CD14-positive monocyte (primary cell): ENCODE measurements around the gene ATOSA. TPM values are rescaled to one million over a fixed set of nuclear protein-coding genes. Genes with fewer than 3 reads are reported as not detected.
A peak's percentile ranks its signal among the peaks of the same experiment; 100 is the strongest.

Experiments
- DNase-seq, 3 donors: peaks; one replicate each; pipeline ENCODE4 v3.0.0-alpha.2; 2011 to 2022
- H2AFZ ChIP-seq: 2 replicates; pipeline ENCODE4 v1.6.0; 2012; ENCODE audit warnings: mild to moderate bottlenecking, low read depth, low read length, inconsistent platforms; ENCODE audit not compliant: insufficient read depth, poor library complexity, severe bottlenecking
- H3K27ac ChIP-seq, 2 donors: 1 replicate in 1 of 2; 2 replicates in 1 of 2; pipeline ENCODE4 v1.5.1; 2012 to 2013; ENCODE audit warnings: low read length in 2 of 2, control low read depth in 1 of 2, inconsistent platforms in 1 of 2, low read depth in 1 of 2, mild to moderate bottlenecking in 1 of 2
- H3K27me3 ChIP-seq, 2 donors: one replicate each; pipeline versions ENCODE4 v1.6.0 to v1.6.1; 2011 to 2013; ENCODE audit warnings: low read length in 2 of 2; ENCODE audit not compliant: control insufficient read depth in 2 of 2, insufficient read depth in 2 of 2
- H3K36me3 ChIP-seq, 2 donors: replicated peaks in 1 of 2; 1 replicate in 1 of 2; 2 replicates in 1 of 2; pipeline versions ENCODE4 v1.5.1 to v1.6.1; 2012 to 2013; ENCODE audit warnings: low read length in 2 of 2, control low read depth in 1 of 2, inconsistent platforms in 1 of 2, mild to moderate bottlenecking in 1 of 2; ENCODE audit not compliant: insufficient read depth in 2 of 2, control insufficient read depth in 1 of 2
- H3K4me1 ChIP-seq, 2 donors: 1 replicate in 1 of 2; 2 replicates in 1 of 2; pipeline versions ENCODE4 v1.5.1 to v1.6.1; 2012 to 2013; ENCODE audit warnings: low read length in 2 of 2, control low read depth in 1 of 2, inconsistent platforms in 1 of 2, mild to moderate bottlenecking in 1 of 2, moderate library complexity in 1 of 2; ENCODE audit not compliant: insufficient read depth in 2 of 2, control insufficient read depth in 1 of 2
- H3K4me2 ChIP-seq: replicated peaks from 2 replicates; pipeline ENCODE3; 2012; ENCODE audit warnings: low read length, moderate library complexity, mild to moderate bottlenecking; ENCODE audit not compliant: poor library complexity, severe bottlenecking; ENCODE audit errors: extremely low read depth
- H3K4me3 ChIP-seq, 3 experiments: fragments of 200-600 bp in 1 of 3; sonication (generic) in 1 of 3; replicated peaks in 1 of 3; 1 replicate in 2 of 3; 2 replicates in 1 of 3; pipeline ENCODE4 v1.5.1; 2011 to 2013; ENCODE audit warnings: low read length in 3 of 3, mild to moderate bottlenecking in 3 of 3, control low read depth in 2 of 3, low read depth in 2 of 3, inconsistent platforms in 1 of 3, moderate library complexity in 1 of 3
- H3K79me2 ChIP-seq: 2 replicates; pipeline ENCODE4 v1.6.0; 2012; ENCODE audit warnings: mild to moderate bottlenecking, control low read depth, inconsistent platforms, low read length, moderate library complexity; ENCODE audit not compliant: insufficient read depth
- H3K9ac ChIP-seq: 2 replicates; pipeline ENCODE4 v1.6.0; 2017; ENCODE audit warnings: low read length, mild to moderate bottlenecking; ENCODE audit not compliant: insufficient read depth, poor library complexity, severe bottlenecking
- H3K9me3 ChIP-seq, 2 donors: replicated peaks in 1 of 2; 1 replicate in 1 of 2; 2 replicates in 1 of 2; pipeline versions ENCODE4 v1.5.1 to v1.6.1; 2012 to 2013; ENCODE audit warnings: low read length in 2 of 2, control low read depth in 1 of 2; ENCODE audit not compliant: control insufficient read depth in 1 of 2, insufficient read depth in 1 of 2
- H4K20me1 ChIP-seq: 2 replicates; pipeline ENCODE4 v1.6.0; 2012; ENCODE audit warnings: mild to moderate bottlenecking, low read length, control low read depth, moderate library complexity; ENCODE audit not compliant: insufficient read depth
- H3K27ac Mint-ChIP-seq, 7 donors: one replicate each; pipeline ENCODE4 v1.8.0; 2020; ENCODE audit warnings: mild to moderate bottlenecking in 7 of 7, mixed read lengths in 7 of 7, moderate library complexity in 6 of 7, inconsistent platforms in 2 of 7
- H3K27me3 Mint-ChIP-seq, 3 donors: one replicate each; pipeline ENCODE4 v1.8.0; 2021 to 2022; ENCODE audit warnings: low read depth in 3 of 3, mild to moderate bottlenecking in 3 of 3, mixed read lengths in 3 of 3, moderate library complexity in 3 of 3, inconsistent platforms in 1 of 3
- H3K36me3 Mint-ChIP-seq, 2 donors: one replicate each; pipeline ENCODE4 v1.8.0; 2020; ENCODE audit warnings: mixed read lengths in 2 of 2, inconsistent platforms in 1 of 2, mild to moderate bottlenecking in 1 of 2
- H3K4me1 Mint-ChIP-seq: one replicate; pipeline ENCODE4 v1.8.0; 2020; ENCODE audit warnings: mild to moderate bottlenecking, mixed read lengths
- H3K4me3 Mint-ChIP-seq, 2 donors: one replicate each; pipeline ENCODE4 v1.8.0; 2020; ENCODE audit warnings: mild to moderate bottlenecking in 2 of 2, mixed read lengths in 2 of 2, moderate library complexity in 1 of 2
- H3K9me3 Mint-ChIP-seq, 7 donors: one replicate each; pipeline ENCODE4 v1.8.0; 2020 to 2022; ENCODE audit warnings: mixed read lengths in 7 of 7, mild to moderate bottlenecking in 6 of 7, moderate library complexity in 6 of 7, inconsistent platforms in 2 of 7
- CTCF ChIP-seq: fragments of 200-600 bp; IDR thresholded peaks from one replicate; pipeline ENCODE4 v1.8.0; 2022; ENCODE audit warnings: antibody characterized with exemption, mild to moderate bottlenecking
- WGBS: methylation state at CpG from one replicate; pipeline ENCODE4 v1.1.5; 2013; ENCODE audit warnings: missing lambda C conversion rate; ENCODE audit not compliant: insufficient coverage; 5-methylcytosine and 5-hydroxymethylcytosine counted together
- intact Hi-C, 2 donors: fragments of 100-400 bp; cut with micrococcal nuclease; formaldehyde crosslinking; loops; one replicate each; pipeline versions ENCODE4 v1.15.0 to v1.15.1; 2023
- polyA plus RNA-seq, 3 donors: library from polyadenylated mRNA; depleted of rRNA in 1 of 3; unstranded in 2 of 3; stranded (reverse) in 1 of 3; fragments of 300-500 nt in 2 of 3; fragments of >200 nt in 1 of 3; fragmentation: Illumina TruSeq in 2 of 3; gene quantifications; 1 replicate in 2 of 3; 2 replicates in 1 of 3; pipeline ENCODE4 v1.2.3, GENCODE V29; 2012 to 2021

Gene ATOSA
- polyA plus RNA-seq, 3 donors = 2.1 to 15.9 (median 3.5) TPM

DNA sequence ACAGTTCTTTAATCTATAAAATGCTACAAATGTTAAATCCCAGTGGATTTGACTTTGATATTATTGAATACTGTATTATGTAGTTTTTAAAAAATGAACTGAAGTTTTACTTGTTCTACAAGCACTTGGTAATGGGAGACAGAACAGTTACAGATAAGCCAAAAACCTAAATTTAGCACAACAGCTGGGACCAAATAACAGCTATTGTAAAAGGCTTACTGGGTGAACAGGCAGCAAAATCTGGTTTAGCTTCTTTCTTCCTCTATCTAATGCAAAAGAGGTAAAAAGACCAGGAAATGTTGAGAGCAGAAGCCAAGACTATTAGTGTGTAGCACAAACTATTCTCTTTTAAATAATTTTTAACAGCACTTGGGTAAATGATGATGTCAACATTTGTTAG lies 1.6 kb upstream of the ATOSA start:
- peaks cover 20 to 26% of the 10 kb centered on the region in 2 donors for H3K4me1 ChIP-seq
- peaks cover 6 to 9% of the 10 kb centered on the region in 2 donors for H3K36me3 ChIP-seq
- no peaks in the 10 kb centered on the region for H3K9me3 ChIP-seq
- peaks cover 0 to 11% (median 1%) of the 10 kb centered on the region in 3 donors for H3K27me3 Mint-ChIP-seq
- H3K4me3 Mint-ChIP-seq = no peak overlapping the region
- H3K27ac ChIP-seq = no peak overlapping the region
- no peak overlapping the region for H3K27ac Mint-ChIP-seq
- no peak for TF ChIP-seq CTCF
- H3K4me1 Mint-ChIP-seq = peaks cover 26% of the 10 kb centered on the region
- no peak overlapping the region for H3K4me2 ChIP-seq
- no peak overlapping the region for H2AFZ ChIP-seq
- no peak for DNase-seq
- H3K79me2 ChIP-seq = peaks cover 7% of the 10 kb centered on the region
- H3K9ac ChIP-seq = no peak overlapping the region
- H3K9me3 Mint-ChIP-seq = no peaks in the 10 kb centered on the region
- H3K4me3 ChIP-seq = no peak overlapping the region
- H3K27me3 ChIP-seq = peaks cover 4 to 16% of the 10 kb centered on the region in 2 donors
- H4K20me1 ChIP-seq = no peaks in the 10 kb centered on the region
- intact Hi-C loops = no loop called here
- peaks cover 5 to 8% of the 10 kb centered on the region in 2 donors for H3K36me3 Mint-ChIP-seq

DNA sequence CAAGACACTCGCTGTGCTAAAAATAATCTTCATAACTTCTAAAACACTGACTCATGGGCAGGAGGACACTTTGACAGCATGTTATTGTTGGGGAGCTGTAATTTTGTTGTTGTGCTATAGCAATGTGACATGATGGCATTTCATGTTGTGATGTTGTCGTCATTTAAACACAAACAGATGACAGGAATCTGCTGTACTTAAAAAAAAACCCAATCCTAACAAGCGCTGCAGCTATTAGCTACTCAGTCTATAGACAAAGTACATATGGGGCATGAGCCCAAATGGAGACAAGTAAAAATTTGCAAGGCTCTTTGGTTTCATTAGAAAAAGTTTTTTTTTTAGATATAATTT lies 828 bp upstream of the ATOSA start:
- H3K4me3 ChIP-seq = peak overlapping the region in 1 of 3 experiments; percentile 86
- H3K9me3 Mint-ChIP-seq = no peaks in the 10 kb centered on the region
- H3K27ac ChIP-seq = no peak overlapping the region
- peak overlapping the region; percentile 94 for H3K4me2 ChIP-seq
- H3K9me3 ChIP-seq = no peaks in the 10 kb centered on the region
- peaks cover 0 to 8% (median 1%) of the 10 kb centered on the region in 3 donors for H3K27me3 Mint-ChIP-seq
- peaks cover 9 to 15% of the 10 kb centered on the region in 2 donors for H3K36me3 Mint-ChIP-seq
- H3K27ac Mint-ChIP-seq = peak overlapping the region in 2 of 7 donors; percentile 66 to 97
- intact Hi-C loops = no loop called here
- H2AFZ ChIP-seq = peak overlapping the region; percentile 94
- H3K9ac ChIP-seq = no peak overlapping the region
- peaks cover 6 to 17% of the 10 kb centered on the region in 2 donors for H3K36me3 ChIP-seq
- peak overlapping the region; percentile 71 to 99 for H3K4me3 Mint-ChIP-seq
- no CpG with 5 or more reads among the region's 3 CpGs for WGBS
- H3K4me1 Mint-ChIP-seq = peaks cover 29% of the 10 kb centered on the region
- H3K4me1 ChIP-seq = peaks cover 20 to 26% of the 10 kb centered on the region in 2 donors
- peaks cover 4 to 16% of the 10 kb centered on the region in 2 donors for H3K27me3 ChIP-seq
- H4K20me1 ChIP-seq = no peaks in the 10 kb centered on the region
- peaks cover 7% of the 10 kb centered on the region for H3K79me2 ChIP-seq
- no peak for TF ChIP-seq CTCF
- DNase-seq = peak in 1 of 3 donors; percentile 2
